HG02840 (cell line): ENCODE results near the gene MAST2.

Source experiments
- ATAC-seq: cut with Tn5 transposase; IDR thresholded peaks from one replicate; pipeline ENCODE4 v1.9.1; 2021; ENCODE audit warnings: mild to moderate bottlenecking, moderate library complexity, moderate number of reproducible peaks; ENCODE audit not compliant: unreplicated experiment, low FRiP score

MAST2 gene

GRCh38 chr1:45803299-45803780 lies at the start of gene MAST2:
Gene MAST2 (plus strand): TSS chr1:45803612. CDS start chr1:45803896, 284 bp downstream.
- peak; percentile 65 for ATAC-seq

DNA sequence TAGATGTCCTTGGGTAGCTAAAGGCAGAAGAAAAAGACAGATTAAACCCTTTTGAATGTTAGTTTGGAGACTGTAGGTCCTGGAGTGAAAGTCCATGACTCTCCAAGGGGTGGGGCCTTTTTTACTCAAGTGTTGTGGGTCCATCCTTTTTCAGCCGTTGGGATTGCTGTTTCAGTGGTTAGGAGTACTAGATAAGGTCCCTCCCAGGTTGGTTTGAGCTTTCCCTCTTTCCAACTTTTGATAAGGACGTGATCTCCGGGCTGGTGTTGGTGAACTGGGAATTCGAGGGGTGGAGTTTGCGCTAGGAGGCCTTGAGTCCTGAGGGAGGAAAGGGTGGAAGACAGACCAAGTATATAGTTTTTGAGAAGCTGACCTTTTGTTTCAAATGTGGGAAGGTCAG lies 47.7 kb upstream of the MAST2 start:
- no peak for ATAC-seq

DNA sequence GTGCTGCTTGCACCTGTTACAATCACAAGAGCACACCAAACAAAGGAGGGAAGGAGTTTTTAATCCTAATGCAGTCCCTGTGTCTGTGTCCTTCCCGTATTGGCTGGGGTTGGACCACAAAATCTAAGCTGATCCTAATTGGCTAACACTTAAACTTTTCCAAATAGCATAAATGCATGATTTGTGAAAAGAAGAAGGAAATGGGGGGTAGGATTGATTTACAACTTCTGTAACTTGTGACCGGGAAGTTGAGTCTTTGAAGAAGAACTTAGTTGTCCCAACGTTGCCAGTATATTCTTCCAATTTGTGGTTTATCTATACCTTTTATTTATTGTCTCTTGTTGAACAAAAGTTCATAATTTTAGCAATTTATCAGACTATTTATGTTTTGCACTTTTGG lies 41.1 kb upstream of the MAST2 start:
- no peak for ATAC-seq

DNA sequence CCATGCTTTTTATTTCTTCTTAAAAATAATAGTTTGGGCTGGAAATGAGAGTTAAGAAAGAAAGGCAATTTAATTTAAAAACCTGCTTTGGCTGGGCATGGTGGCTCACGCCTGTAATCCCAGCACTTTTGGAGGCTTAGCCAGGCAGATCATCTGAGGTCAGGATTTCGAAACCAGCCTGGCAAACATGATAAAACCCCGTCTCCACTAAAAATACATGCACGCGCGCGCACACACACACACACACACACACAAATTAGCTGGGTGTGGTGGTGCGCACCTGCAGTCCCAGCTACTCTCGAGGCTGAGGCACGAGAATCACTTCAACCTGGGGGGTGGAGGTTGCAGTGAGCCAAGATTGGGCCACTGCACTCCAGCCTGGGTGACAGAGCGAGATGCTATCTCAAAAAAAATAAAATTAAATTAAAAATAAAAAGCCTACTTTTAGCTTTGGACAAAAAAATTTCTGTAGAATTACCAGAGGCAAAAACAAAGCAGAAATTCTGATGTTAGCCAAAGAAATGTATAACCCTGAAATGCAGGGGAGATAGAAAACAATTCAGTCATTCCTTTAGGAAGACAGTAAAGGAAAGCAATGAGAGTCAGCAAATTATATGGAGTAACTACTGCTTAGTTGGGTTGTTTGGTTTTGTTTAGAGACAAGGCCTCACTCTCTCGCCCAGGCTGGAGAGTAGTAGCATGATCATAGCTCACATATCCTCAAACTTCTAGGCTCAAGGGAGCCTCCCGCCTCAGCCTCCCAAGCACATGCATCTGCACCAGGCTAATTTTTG lies 37.2 kb upstream of the MAST2 start:
- ATAC-seq, result no peak

DNA sequence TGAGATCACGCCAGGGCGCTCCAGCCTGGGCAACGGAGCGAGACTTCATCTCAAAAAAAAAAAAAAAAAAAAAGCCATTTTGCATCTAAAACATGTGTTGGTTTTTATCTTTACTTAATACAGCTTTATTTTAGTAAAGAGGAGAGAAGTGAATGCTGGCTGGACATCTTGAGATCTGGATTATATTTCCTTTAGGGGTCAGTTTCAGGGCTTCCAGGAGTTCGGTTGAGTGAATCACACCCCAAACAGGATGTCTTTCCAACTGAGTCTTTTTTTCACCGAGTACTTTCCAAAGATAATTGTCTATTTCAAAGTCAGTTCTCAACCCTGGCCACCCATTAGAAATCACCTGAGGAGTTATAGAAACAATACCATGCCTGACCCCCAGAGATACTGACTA lies 36.4 kb upstream of the MAST2 start:
- ATAC-seq, result no peak

- ATAC-seq, result no peak
Observed at GRCh38 chr1:45769261-45769932, 34.0 kb upstream of the MAST2 start.

DNA sequence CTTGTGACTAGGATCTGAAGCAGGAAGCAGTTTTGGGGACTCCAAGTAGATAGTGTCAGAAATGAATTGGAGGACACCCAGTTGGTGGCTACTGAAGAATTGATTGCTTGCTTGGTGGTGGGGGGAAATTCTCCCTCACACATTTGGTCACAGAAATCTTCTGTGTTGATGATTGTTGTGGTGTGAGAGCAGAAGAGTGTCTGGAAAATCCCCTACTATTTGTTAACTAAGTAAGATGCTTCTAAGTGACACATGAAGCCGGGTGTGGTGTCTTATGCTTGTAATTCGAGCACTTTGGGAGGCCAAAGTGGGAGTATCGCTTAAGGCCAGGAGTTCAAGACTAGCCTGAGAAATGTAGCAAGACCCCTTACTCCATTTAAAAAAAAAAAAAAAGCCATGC lies 30.4 kb upstream of the MAST2 start:
- ATAC-seq, result no peak

DNA sequence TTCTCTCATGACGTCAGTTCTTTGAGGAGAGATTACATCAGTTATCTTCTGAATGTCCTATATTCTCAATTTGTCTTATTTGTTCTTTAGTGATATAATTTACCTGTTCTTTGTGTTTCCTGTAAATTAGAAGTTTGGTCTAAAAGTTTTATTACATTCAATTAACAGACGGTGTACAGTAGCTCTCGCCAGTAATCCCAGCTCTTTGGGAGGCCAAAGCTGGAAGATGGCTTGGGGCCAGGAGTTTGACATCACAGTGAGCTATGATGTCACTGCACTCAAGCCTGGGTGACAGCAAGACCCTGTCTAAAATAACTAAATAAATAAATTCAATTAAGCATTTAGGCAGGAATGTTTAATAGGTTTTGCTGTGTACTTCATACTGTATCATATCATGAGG lies 27.6 kb upstream of the MAST2 start:
- ATAC-seq, result no peak

- no peak for ATAC-seq
Observed at GRCh38 chr1:45785583-45785982, 17.8 kb upstream of the MAST2 start.

- no peak for ATAC-seq
Observed at GRCh38 chr1:45787905-45788304, 15.5 kb upstream of the MAST2 start.

GRCh38 chr1:45789601-45790000 lies 13.8 kb upstream of the MAST2 start:
- no peak for ATAC-seq

DNA sequence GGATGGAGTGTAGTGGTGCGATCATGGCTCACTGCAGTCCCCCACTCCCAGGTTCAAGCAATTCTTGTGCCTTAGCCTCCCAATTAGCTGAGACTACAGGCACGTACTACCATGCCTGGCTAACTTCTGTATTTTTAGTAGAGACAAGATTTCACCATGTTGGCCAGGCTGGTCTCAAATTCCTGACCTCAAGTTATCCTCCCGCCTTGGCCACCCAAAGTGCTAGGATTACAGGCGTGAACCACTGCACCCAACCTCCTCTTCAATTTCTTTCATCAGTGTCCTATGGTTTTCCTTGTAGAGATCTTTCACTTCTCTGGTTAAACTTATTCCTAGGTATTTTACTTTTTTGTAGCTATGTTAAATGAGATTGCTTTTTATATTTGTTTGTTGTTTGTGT lies 10.7 kb upstream of the MAST2 start:
- no peak for ATAC-seq

DNA sequence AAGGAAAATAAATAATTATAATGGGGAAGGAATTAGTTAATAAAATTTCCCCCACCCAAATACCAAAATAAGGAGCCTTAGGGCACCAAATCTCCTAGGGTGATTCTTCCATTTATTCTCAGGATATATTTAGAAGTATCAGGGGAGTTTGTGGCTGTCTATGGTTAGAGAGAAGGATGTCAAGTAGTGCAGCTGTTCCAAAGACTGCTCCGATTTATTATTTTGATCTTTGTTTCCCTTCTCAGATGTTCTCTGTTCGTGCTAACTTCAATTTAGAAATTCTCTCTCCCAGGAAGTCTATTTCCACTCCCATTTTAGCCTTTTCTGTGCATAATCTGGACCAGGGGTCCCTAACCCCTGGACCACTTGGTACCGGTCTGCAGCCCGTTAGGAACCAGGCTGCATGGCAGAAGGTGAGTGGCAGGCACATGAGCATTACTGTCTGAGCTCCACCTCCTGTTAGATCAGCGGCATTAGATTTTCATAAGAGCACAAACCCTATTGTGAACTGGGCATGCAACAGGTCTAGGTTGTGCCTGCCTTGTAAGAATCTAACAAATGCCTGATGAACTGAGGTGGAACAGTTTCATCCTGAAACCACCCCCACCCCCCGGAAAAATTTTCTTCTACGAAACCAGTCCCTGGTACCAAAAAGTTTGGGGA lies 9.3 kb upstream of the MAST2 start:
- no peak for ATAC-seq

- no peak for ATAC-seq
Observed at GRCh38 chr1:45796381-45796780, 7.0 kb upstream of the MAST2 start.

- ATAC-seq, result no peak
Observed at GRCh38 chr1:45796946-45797345, 6.5 kb upstream of the MAST2 start.

DNA sequence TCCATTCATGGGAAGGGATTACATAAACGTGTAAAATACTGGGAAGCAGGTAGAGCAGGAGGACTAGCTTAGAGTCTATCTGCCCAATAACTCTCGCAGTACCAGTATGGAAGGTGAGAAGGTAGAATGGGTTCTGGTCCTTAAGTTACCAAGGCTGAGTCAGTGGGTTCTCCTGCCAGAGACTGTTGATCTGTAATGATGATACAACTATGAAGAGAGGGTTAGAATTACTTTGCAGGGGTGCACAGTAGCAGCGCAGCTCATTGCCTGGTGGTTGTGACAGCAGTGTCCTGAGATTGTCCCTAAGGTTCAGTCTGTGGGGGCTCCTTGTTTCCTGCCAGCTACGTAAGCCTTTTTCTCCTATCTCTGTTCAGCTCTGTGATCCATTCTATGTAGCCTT lies 2.5 kb upstream of the MAST2 start:
- ATAC-seq, result no peak

DNA sequence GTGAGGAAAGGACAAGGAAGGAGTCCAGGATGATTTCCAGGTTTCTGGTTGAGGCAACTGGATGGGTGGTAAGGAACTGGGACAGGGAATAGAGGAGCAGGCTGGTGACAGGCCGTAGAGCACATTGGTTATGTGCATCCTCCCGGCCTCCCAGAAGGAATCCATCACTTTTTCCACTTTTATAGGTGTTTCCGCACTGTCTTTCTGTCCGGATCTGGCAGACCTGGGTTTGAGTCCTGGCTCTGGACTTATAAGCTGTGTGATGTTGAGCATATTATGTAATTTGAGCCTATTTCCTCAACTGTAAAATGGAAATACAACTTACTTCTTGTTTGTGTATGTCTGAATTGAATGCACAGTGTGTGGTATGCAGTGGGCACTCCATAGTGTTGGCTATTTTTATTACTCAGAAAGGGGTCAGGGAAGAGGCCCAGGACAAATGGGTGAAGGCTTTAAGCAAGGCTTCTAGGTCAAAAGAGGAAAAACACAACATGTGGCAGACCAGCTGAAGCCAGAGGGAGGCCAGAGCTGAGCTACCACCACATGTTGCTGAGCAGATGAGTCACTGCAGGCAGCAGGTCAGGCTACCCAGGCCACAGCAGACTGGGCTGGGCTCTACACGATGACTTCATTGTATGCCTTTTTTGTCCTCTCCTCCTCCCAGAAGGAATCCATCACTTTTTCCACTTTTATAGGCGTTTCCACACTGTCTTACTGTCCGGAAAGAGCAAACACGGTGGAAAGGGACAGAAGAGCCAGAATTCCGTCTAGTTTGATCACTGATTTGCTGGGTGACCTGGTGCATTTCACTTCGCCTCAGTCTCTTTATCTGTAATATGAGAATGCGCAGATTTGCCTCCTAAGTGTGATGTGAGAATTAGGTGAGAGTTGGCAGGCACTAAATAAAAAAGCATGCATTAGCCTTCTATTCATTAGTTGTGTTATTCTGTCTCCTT lies 791 bp upstream of the MAST2 start:
- no peak for ATAC-seq

- peak; percentile 33 for ATAC-seq
Observed at GRCh38 chr1:45803781-45804668, 613 bp downstream of the MAST2 start.

DNA sequence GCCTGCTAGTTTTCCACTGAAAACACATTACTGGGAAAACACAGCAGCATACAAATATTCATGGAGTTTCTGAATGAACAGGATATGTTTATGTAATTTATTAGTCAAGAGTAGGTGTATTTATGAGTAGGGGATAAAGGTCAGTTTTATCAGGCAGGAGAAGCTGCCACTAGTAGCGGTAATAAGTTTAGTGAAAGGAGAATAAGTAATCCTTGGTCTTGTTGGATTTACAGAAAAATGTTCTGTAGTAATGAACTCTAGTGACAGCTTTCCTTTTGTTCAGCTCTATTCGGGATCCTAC lies 1.2 kb downstream of the MAST2 start:
- ATAC-seq, result no peak

- ATAC-seq, result no peak
Observed at GRCh38 chr1:45806129-45806528, 2.7 kb downstream of the MAST2 start.
